ENCODE data around the gene DARS1. TPM values are rescaled to one million over a fixed set of nuclear protein-coding genes. Genes with fewer than 3 reads are reported as not detected.
A peak's percentile ranks its signal among the peaks of the same experiment; 100 is the strongest.

Gene DARS1
- total RNA-seq, 1 donor from 2014 or later, result 86.0 TPM

- no peak for DNase-seq (ENCODE audit: low read depth)
- H3K4me3 ChIP-seq (ENCODE audit: low read depth, low read length), result no peak overlapping the region
Measured at GRCh38 chr2:136000502-136000901, 15.1 kb upstream of the DARS1 start.

DNA sequence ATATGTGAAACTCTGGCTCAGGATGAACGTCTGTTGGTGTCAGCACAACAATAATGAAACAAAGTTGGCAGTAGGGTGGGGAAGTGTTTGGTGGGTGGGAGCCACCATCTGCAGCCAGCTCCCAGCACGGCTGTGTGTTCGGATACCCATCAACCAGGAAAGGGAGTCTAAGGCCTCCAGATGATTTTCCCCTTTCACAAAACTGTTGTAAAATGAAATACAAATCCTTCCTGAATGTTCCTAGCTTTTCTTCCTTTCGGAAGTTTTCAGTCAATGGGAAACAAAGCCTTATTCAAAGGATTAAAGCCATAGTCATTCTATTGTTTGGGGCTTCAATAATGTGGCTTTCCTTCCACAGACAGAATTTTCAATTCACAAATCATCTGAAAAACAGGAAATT, 14.5 kb upstream of the DARS1 start:
- TF ChIP-seq, protein P1, sequence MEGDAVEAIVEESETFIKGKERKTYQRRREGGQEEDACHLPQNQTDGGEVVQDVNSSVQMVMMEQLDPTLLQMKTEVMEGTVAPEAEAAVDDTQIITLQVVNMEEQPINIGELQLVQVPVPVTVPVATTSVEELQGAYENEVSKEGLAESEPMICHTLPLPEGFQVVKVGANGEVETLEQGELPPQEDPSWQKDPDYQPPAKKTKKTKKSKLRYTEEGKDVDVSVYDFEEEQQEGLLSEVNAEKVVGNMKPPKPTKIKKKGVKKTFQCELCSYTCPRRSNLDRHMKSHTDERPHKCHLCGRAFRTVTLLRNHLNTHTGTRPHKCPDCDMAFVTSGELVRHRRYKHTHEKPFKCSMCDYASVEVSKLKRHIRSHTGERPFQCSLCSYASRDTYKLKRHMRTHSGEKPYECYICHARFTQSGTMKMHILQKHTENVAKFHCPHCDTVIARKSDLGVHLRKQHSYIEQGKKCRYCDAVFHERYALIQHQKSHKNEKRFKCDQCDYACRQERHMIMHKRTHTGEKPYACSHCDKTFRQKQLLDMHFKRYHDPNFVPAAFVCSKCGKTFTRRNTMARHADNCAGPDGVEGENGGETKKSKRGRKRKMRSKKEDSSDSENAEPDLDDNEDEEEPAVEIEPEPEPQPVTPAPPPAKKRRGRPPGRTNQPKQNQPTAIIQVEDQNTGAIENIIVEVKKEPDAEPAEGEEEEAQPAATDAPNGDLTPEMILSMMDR (conservative IDR thresholded peaks at IDR 0.05; ENCODE audit: low read depth, low read length), result no peak
- no peak for DNase-seq (ENCODE audit: low read depth)
- no peak overlapping the region for H3K4me3 ChIP-seq (ENCODE audit: low read depth, low read length)

More at GRCh38 chr2:136000502-136000901, 15.1 kb upstream of the DARS1 start:
- TF ChIP-seq, protein P1 (conservative IDR thresholded peaks at IDR 0.05; ENCODE audit: low read depth, low read length), result no peak

DNA sequence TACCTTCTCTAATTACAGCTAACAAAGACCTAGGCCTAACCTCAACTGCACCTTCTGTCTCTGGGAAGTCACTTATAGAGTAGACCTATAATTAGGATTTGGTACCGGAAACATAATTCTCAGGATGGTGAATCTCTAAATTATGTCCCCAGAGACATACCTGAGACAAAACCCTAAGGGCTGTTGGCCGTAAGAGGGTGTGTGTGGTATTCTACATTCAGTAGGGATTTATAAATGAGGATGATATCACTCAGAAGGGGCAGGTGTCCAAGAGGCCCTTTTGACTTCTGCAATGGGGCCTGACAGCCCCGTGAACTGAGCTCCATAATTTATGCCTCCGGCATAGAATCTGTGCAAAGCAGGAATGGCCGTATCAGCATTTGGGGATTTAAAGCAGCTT, 13.5 kb upstream of the DARS1 start:
- TF ChIP-seq, protein P1 (conservative IDR thresholded peaks at IDR 0.05; ENCODE audit: low read depth, low read length), result no peak
- H3K4me3 ChIP-seq (ENCODE audit: low read depth, low read length), result no peak overlapping the region
- no peak for DNase-seq (ENCODE audit: low read depth)

- TF ChIP-seq, protein P1 (conservative IDR thresholded peaks at IDR 0.05; ENCODE audit: low read depth, low read length), result peak; percentile 31
- H3K4me3 ChIP-seq (ENCODE audit: low read depth, low read length), result no peak overlapping the region
- no peak for DNase-seq (ENCODE audit: low read depth)
Measured at GRCh38 chr2:135997380-135997779, 12.0 kb upstream of the DARS1 start.

DNA sequence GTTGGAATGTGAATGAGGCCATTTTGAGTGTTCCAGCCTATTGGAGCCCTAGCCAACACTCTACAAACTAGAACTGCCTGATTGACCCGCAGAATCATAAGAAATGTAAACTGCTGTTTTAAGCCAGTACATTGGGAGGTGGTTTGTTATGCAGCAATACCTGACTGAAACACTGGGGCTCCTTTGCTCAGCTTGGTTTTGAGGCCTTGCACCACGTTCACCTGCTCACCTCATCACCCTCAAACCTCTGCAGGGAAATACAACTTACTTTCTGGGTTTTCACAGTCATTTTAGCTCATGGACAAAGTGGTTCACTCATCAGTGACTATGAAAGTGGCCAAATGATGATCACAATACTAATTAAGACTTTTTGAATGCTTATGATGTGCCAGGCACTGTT, 10.9 kb upstream of the DARS1 start:
- TF ChIP-seq, protein P1 (conservative IDR thresholded peaks at IDR 0.05; ENCODE audit: low read depth, low read length), result no peak
- no peak for DNase-seq (ENCODE audit: low read depth)

GRCh38 chr2:135994281-135994680, 8.9 kb upstream of the DARS1 start:
- TF ChIP-seq, protein P1 (conservative IDR thresholded peaks at IDR 0.05; ENCODE audit: low read depth, low read length), result no peak
- no peak overlapping the region for H3K4me3 ChIP-seq (ENCODE audit: low read depth, low read length)
- DNase-seq (ENCODE audit: low read depth), result no peak

More for the DNA sequence above, 10.9 kb upstream of the DARS1 start:
- H3K4me3 ChIP-seq (ENCODE audit: low read depth, low read length), result no peak overlapping the region

DNA sequence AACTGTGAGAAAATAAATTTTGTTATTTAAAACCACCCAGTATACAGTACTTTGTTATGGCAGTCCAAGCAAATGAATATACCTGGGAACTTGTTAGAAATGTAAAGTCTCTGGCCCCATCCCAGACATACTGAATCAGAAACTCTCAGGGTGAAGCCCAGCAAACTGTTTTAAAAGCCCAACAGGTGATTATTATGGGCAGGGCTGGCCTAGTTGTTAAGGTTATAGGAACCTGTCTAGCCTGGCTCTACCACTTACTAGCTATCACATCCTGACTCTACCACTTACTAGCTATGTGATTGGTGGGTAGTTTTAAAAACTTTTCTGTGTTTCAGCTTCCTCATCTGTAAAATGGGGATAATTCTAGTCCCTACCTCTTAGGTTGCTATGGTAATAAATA, 8.0 kb upstream of the DARS1 start:
- H3K4me3 ChIP-seq (ENCODE audit: low read depth, low read length), result no peak overlapping the region
- DNase-seq (ENCODE audit: low read depth), result no peak
- TF ChIP-seq, protein P1 (conservative IDR thresholded peaks at IDR 0.05; ENCODE audit: low read depth, low read length), result no peak
